NCI-H2029 treated with DMSO at 0.1 percent for 48 hours (cell line): ENCODE results near the gene PPP1R1A.

ENCODE experiments used
- DNase-seq: peaks from one replicate; lab custom pipeline; 2025; lab: John Stamatoyannopoulos, UW

Gene PPP1R1A

GRCh38 chr12:54571193-54572188 lies 17.0 kb downstream of the PPP1R1A start:
- no peak for DNase-seq

GRCh38 chr12:54569995-54570528 lies 18.4 kb downstream of the PPP1R1A start:
- no peak for DNase-seq

DNA sequence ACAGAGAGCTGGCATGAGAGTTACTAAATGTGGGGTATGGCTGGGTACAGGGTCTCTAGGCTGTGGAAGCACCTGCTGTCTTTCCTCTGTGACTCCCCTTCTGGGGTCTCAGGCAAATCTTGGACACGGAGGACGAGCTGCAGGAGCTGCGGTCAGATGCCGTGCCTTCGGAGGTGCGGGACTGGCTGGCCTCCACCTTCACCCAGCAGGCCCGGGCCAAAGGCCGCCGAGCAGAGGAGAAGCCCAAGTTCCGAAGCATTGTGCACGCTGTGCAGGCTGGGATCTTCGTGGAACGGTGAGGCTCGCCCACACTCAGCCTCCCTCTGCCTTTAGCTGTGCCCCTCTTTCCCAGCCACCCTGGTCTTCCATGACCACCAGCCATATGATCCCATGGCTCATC lies 19.4 kb downstream of the PPP1R1A start:
- no peak for DNase-seq

- no peak for DNase-seq
These were observed 21.7 kb downstream of the PPP1R1A start for GRCh38 chr12:54566792-54567191.

DNA sequence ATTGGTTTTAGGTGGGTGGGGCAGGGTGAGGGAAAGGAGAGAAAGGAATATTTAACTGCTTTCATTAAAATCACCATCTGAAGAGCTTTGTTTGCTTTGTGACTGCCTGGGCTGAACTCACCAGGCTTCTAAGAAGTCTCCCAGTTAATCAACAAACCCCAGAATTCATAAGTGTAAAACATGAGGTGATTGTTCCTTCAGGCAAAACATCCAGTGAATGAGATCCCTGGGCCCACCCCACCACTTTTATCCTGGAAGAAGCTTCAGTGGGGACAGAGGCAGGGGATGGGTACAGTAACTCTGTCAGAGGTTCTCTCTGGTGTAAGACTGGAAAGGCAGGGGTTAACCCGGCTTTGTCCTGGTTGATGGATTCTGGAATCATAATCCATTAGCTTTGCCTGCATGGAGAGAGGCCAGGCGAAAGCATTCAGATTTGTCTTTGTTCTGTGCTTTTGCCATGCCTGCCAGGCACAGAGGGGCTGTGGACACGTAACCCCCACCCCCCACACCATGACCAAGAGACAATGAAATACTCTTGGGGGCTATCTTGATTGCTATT lies 22.4 kb downstream of the PPP1R1A start:
- no peak for DNase-seq

DNA sequence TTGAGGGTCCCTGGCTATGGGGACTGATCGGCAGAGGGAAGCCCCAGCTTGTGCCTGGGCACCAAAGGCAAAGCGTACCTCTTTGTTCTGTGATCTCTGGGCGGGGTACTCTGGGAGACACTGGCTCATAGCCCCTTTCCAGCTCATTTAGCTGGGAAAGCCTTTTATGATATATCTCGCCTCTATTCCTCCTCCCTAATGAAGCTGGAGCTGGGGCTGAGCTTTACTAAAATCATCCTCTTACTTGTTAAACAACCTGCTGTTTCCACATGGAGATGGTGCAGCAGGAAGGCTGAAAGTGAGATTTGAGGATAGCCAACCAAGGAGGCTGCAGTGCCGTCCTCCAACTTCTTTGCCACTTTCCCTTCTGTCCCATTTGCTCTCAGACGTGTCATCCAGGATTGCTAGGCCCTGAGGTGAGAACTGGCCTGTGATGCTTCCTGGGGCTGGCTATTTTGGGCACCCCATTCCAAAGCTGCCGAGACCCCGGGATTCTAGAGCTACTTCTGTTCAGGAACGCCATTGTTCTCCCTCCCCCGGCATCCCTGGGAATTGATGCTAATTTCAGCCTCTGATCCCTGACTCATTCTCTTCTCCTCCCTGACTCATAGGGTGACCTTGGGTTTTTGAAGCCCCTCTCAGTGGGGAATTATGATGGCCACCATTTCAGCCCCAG lies 23.0 kb downstream of the PPP1R1A start:
- no peak for DNase-seq

DNA sequence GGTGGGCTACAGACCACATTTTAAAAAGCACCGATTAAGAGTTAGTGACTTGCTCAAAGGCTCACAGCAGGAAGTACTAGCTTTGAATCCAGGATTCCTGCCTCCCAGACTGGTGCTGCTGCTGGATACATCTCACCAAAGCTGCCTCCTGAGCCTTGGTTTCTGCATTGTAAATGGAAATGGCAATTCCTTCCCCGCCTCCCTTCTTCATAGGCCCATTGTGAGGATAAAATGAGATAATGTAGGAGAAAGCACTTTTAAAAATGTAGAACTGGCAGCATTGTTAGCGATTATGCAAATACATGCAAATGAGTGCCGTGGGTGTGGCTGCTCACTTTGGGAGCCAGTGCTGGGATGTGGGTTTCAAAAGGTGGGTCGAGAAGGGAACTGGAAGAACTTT lies 23.7 kb downstream of the PPP1R1A start:
- DNase-seq: no peak

GRCh38 chr12:54563787-54564186 lies 24.7 kb downstream of the PPP1R1A start:
- no peak for DNase-seq

DNA sequence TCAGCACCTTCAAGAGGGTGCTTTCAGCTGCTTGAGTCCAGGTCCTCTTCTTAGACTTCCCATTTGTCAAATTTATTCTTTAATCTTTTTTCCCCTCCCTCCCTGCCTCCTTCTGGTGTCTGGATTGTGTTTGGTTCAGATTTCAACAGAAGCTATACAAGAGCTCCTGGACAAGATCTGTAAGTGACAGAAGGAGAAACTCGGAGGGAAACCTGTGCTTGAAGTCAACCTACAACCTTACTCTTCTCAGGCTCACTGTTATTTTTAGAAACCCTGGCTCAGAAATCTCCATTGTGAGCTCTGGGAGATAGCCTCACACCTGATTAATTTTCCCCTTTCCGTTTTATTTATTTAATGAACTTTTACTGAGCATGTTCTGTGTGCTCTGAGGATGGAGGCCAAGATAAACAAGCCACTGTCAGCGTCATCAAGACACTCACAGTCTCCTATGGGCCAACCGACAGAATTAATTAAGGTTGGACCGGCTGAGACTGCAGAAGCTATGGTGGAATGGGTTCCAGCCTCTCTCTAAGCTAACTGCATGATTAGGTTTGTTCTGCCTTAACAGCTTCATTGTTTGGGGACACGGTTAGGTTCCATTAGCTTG lies 25.6 kb downstream of the PPP1R1A start:
- DNase-seq: peak; percentile 42

DNA sequence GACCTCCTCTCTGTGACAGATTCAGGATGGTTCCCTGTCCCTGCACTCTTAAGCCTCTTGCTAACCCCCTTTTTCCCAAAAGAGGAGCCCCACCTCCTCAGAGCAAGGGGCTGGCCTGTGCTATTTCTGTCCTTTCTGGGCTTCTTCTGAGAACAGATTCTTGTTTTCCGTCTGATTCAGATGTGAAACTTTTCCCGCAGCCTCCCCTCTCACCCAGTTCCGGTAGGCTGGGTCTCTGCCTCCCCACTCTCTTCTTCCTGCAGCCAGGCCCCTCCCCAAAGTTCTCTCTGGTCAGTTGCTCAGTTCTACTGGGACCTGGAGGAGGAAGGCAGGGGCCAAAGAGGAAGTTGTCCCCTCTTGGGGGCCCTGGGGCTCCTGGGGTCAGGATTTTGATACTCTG lies 27.3 kb downstream of the PPP1R1A start:
- DNase-seq: no peak

DNA sequence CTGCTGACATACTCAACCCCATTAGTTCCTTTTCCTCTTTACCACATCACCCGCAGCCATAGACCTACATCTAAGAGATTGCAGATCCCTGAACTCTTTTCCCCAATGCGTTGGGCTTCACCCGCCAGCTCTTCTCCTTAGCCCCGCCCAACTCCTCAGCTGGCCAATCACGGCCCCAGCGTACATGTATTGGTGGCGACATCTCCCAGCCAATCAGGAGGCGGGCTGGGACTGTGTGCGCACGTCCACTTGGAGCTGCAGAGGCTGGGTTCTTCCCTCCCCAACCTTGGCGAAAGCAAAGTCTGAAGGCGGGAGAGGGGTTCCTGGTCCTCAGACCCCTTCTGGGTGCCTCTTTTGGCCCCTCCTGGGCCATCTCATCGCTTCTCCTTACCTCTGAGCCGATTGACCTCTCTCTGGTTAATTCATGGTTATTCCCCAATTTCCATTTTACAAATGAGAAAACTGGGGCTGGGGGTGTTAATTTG lies 28.0 kb downstream of the PPP1R1A start:
- peak; percentile 79 for DNase-seq

DNA sequence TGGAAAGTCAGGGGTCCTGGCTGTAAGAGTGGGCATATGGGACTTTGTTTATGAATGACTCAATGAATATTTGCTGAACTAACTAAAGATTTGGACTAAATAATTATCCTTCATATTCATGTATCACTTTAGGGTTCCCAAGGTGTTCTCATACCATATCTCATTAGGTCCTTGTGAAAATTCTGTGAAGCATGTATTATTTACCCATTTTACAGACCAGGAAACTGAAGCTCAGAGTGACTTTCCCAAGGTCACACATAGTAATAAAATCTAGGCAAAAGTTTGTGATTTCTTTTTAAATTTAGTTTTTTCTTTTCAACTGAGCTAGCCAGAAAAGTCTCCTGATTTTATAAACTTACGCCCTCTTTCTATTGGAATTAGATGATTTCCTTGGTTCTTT lies 29.7 kb downstream of the PPP1R1A start:
- no peak for DNase-seq

DNA sequence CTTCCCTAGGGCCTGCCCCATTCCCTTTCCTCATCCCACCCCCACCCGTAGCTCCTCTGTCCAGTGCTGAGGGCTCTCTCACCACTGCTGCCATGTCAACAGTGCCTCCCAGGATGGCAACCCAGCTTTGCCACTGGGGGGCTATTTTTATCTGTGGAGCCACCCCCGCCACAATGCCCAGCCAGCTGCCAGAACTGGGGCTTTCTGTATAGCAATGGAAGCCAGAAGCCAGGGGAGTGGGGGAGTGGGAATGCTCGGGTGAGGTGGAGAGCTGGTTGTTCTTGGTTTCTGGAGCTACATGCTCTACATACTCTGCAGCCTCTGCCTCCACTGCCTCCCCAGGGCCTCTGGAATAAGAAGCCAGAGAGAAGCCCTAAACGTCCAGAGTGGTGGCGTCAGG lies 30.1 kb downstream of the PPP1R1A start:
- no peak for DNase-seq

DNA sequence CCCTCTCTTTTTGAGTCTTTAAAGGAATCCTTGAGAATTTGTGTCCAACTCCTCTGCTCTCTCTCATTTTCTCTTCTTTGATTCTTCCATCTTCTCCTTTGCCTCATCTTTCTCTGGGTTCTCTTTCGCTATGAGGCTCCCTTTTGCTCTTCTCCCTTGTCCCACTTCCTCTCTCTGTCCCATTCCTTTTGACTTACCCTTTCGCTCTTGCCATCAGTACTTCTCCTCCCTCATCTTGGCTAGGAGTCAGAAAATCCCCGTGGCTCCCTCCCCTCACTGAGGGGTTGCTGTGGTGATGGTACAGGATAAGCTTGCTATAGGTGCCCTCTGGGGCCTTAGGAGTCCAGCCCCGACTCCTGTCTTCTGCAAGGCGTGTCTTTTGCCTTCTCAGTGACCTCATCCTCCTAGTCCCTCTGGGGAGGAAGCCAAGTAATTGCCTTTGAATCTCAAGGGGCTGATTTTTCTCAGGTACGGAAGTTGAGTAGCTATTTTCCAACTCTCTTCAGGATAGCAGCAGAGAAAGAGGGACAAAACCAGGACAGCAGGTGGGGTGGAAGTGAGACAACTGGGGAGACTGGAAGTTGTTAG lies 32.7 kb downstream of the PPP1R1A start:
- DNase-seq: no peak

DNA sequence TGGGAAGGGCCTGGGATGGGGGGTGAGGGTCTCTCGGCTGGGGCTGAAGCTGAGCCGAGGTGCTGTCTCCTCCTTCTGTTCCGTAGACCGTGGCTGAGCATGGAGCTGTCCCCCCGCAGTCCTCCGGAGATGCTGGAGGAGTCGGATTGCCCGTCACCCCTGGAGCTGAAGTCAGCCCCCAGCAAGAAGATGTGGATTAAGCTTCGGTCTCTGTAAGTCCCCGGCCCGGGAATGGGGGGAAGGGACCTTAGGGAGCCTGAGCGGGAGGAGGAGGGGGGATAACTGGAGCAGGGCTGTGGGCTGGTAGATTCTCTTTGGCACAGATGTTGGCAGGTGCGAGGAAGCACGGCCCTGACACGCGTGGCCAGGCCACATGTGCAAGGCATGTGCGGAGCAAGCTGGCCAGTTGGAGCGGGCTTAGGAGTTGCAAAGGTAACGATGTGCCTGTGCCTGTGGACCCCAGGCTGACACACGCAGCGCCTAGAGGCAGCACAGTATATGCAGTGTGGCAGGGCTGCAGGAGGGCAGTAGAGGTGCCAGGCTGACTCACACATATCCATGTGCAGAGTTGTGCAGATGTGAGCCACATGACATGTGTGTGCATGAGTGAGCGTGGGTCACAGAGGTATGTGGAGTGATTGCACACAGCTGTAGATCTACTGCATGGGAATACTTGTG lies 38.5 kb downstream of the PPP1R1A start:
- no peak for DNase-seq

DNA sequence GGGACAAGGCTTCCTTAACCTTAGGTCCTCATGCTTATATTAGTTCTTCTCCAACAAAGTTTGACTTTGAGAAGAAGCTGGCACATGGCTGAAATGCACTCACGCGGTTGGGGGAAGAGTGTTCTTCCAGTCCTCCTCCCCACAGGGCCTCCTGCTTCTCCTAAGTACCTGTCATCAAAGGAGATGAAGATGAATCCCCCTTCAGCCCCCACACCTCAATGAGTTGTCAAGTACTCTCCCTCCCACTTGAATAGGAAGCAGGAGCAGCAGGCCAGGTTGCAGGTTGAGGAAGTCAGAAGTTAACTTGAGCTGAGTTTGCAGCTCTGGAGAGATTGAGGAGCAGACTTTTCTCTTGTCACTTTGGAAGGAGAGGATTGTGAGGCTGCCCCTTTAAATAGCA lies 41.9 kb downstream of the PPP1R1A start:
- no peak for DNase-seq

GRCh38 chr12:54544743-54545142 lies 43.7 kb downstream of the PPP1R1A start:
- no peak for DNase-seq

GRCh38 chr12:54543526-54543925 lies 44.9 kb downstream of the PPP1R1A start:
- no peak for DNase-seq

- DNase-seq: no peak
These were observed 46.6 kb downstream of the PPP1R1A start for GRCh38 chr12:54541751-54542290.

DNA sequence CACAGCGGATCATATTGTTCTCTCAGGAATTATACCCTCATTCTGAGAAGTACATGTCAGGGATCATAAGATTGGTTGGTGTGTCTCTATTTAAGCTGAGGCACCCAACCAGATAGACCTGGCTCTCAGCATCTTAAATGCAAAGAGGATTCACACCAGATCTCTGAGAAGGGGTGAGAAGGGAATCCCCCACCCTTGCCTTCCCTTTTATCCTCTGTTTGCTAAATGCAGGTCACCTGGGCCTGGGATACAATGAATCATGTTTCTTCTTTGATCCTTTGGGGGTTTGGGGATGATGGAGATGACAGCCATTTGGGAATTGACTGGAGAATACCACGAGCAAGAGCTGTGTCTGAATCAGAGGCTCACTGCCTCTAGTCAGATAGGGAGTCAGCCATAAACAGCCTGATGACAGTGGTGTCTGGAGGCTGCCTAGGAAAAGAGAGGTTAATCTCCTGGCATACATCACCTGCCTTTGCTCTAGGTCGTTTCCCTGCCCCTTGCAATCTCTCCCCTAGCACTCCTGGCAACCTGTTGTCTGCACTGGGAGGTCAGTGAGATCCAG lies 50.2 kb downstream of the PPP1R1A start:
- DNase-seq: no peak
